ENCODE measurements around the gene CHCHD6.

Gene CHCHD6

GRCh38 chr3:126954141-126954842 lies 250.3 kb downstream of the CHCHD6 start:
- WGBS, 2 experiments: 89 to 92% methylated on average over 10 of the region's 10 CpGs
- Histone ChIP-seq H3K4me3 (ENCODE audit: insufficient read depth, low read depth, low read length) (no peak overlapping the region), H3K4me1 (ENCODE audit: control insufficient read depth, insufficient read depth, low read length) (no peaks in the 10 kb centered on the region), H3K27ac (ENCODE audit: insufficient read depth, low read depth, low read length, poor library complexity, severe bottlenecking) (no peak overlapping the region), H3K36me3 (ENCODE audit: control insufficient read depth, insufficient read depth, low read length) (no peaks in the 10 kb centered on the region), H3K27me3 (ENCODE audit: control insufficient read depth, insufficient read depth, low read length, poor library complexity, severe bottlenecking) (no peaks in the 10 kb centered on the region), H3K9me3 (ENCODE audit: control insufficient read depth, low read length) (no peaks in the 10 kb centered on the region)

- H3K36me3 ChIP-seq (ENCODE audit: control insufficient read depth, insufficient read depth, low read length): no peaks in the 10 kb centered on the region
- H3K4me3 ChIP-seq (ENCODE audit: insufficient read depth, low read depth, low read length): no peak overlapping the region
- H3K27me3 ChIP-seq (ENCODE audit: control insufficient read depth, insufficient read depth, low read length, poor library complexity, severe bottlenecking): no peaks in the 10 kb centered on the region
- no peaks in the 10 kb centered on the region for H3K9me3 ChIP-seq (ENCODE audit: control insufficient read depth, low read length)
- peaks cover 6% of the 10 kb centered on the region for H3K4me1 ChIP-seq (ENCODE audit: control insufficient read depth, insufficient read depth, low read length)
- H3K27ac ChIP-seq (ENCODE audit: insufficient read depth, low read depth, low read length, poor library complexity, severe bottlenecking): no peak overlapping the region
- 93 to 94% methylated on average over 15 of the region's 15 CpGs for WGBS, 2 experiments
These were observed 251.2 kb downstream of the CHCHD6 start for GRCh38 chr3:126955004-126955790.

- H3K4me1 ChIP-seq (ENCODE audit: control insufficient read depth, insufficient read depth, low read length): peaks cover 16% of the 10 kb centered on the region
- WGBS, 2 experiments: 89 to 90% methylated on average over 7 to 8 of the region's 8 CpGs
- H3K9me3 ChIP-seq (ENCODE audit: control insufficient read depth, low read length): no peaks in the 10 kb centered on the region
- no peak overlapping the region for H3K4me3 ChIP-seq (ENCODE audit: insufficient read depth, low read depth, low read length)
- no peak overlapping the region for H3K27ac ChIP-seq (ENCODE audit: insufficient read depth, low read depth, low read length, poor library complexity, severe bottlenecking)
- H3K27me3 ChIP-seq (ENCODE audit: control insufficient read depth, insufficient read depth, low read length, poor library complexity, severe bottlenecking): no peaks in the 10 kb centered on the region
- no peaks in the 10 kb centered on the region for H3K36me3 ChIP-seq (ENCODE audit: control insufficient read depth, insufficient read depth, low read length)
These were observed 252.3 kb downstream of the CHCHD6 start for GRCh38 chr3:126956361-126956760.

- Histone ChIP-seq H3K9me3 (ENCODE audit: control insufficient read depth, low read length) (no peaks in the 10 kb centered on the region), H3K27me3 (ENCODE audit: control insufficient read depth, insufficient read depth, low read length, poor library complexity, severe bottlenecking) (no peaks in the 10 kb centered on the region), H3K4me3 (ENCODE audit: insufficient read depth, low read depth, low read length) (no peak overlapping the region), H3K27ac (ENCODE audit: insufficient read depth, low read depth, low read length, poor library complexity, severe bottlenecking) (no peak overlapping the region), H3K36me3 (ENCODE audit: control insufficient read depth, insufficient read depth, low read length) (no peaks in the 10 kb centered on the region), H3K4me1 (ENCODE audit: control insufficient read depth, insufficient read depth, low read length) (peaks cover 16% of the 10 kb centered on the region)
- WGBS, 2 experiments: 89 to 90% methylated on average over 23 of the region's 23 CpGs
These were observed 253.0 kb downstream of the CHCHD6 start for GRCh38 chr3:126956866-126957650.

- H3K9me3 ChIP-seq (ENCODE audit: control insufficient read depth, low read length): no peaks in the 10 kb centered on the region
- H3K27me3 ChIP-seq (ENCODE audit: control insufficient read depth, insufficient read depth, low read length, poor library complexity, severe bottlenecking): no peaks in the 10 kb centered on the region
- H3K36me3 ChIP-seq (ENCODE audit: control insufficient read depth, insufficient read depth, low read length): no peaks in the 10 kb centered on the region
- no peak overlapping the region for H3K4me3 ChIP-seq (ENCODE audit: insufficient read depth, low read depth, low read length)
- H3K4me1 ChIP-seq (ENCODE audit: control insufficient read depth, insufficient read depth, low read length): peaks cover 16% of the 10 kb centered on the region
- WGBS, 2 experiments: 93 to 97% methylated on average over 14 of the region's 14 CpGs
- no peak overlapping the region for H3K27ac ChIP-seq (ENCODE audit: insufficient read depth, low read depth, low read length, poor library complexity, severe bottlenecking)
These were observed 254.0 kb downstream of the CHCHD6 start for GRCh38 chr3:126957776-126958637.

- Histone ChIP-seq H3K4me1 (ENCODE audit: control insufficient read depth, insufficient read depth, low read length) (peaks cover 16% of the 10 kb centered on the region), H3K36me3 (ENCODE audit: control insufficient read depth, insufficient read depth, low read length) (no peaks in the 10 kb centered on the region), H3K4me3 (ENCODE audit: insufficient read depth, low read depth, low read length) (no peak overlapping the region), H3K9me3 (ENCODE audit: control insufficient read depth, low read length) (no peaks in the 10 kb centered on the region), H3K27ac (ENCODE audit: insufficient read depth, low read depth, low read length, poor library complexity, severe bottlenecking) (no peak overlapping the region), H3K27me3 (ENCODE audit: control insufficient read depth, insufficient read depth, low read length, poor library complexity, severe bottlenecking) (no peaks in the 10 kb centered on the region)
- 85 to 88% methylated on average over 10 of the region's 10 CpGs for WGBS, 2 experiments
These were observed 254.6 kb downstream of the CHCHD6 start for GRCh38 chr3:126958638-126959085.

GRCh38 chr3:126959136-126959920 lies 255.3 kb downstream of the CHCHD6 start:
- WGBS, 2 experiments: 83 to 85% methylated on average over 10 of the region's 10 CpGs
- Histone ChIP-seq H3K4me3 (ENCODE audit: insufficient read depth, low read depth, low read length) (no peak overlapping the region), H3K27me3 (ENCODE audit: control insufficient read depth, insufficient read depth, low read length, poor library complexity, severe bottlenecking) (no peaks in the 10 kb centered on the region), H3K27ac (ENCODE audit: insufficient read depth, low read depth, low read length, poor library complexity, severe bottlenecking) (no peak overlapping the region), H3K4me1 (ENCODE audit: control insufficient read depth, insufficient read depth, low read length) (peaks cover 16% of the 10 kb centered on the region), H3K36me3 (ENCODE audit: control insufficient read depth, insufficient read depth, low read length) (no peaks in the 10 kb centered on the region), H3K9me3 (ENCODE audit: control insufficient read depth, low read length) (no peaks in the 10 kb centered on the region)

GRCh38 chr3:126959921-126960603 lies 256.0 kb downstream of the CHCHD6 start:
- H3K27ac ChIP-seq (ENCODE audit: insufficient read depth, low read depth, low read length, poor library complexity, severe bottlenecking): no peak overlapping the region
- H3K4me1 ChIP-seq (ENCODE audit: control insufficient read depth, insufficient read depth, low read length): peaks cover 16% of the 10 kb centered on the region

More at GRCh38 chr3:126959921-126960603, 256.0 kb downstream of the CHCHD6 start:
- WGBS, 2 experiments: 55 to 57% methylated on average over 17 of the region's 17 CpGs
- Histone ChIP-seq H3K27me3 (ENCODE audit: control insufficient read depth, insufficient read depth, low read length, poor library complexity, severe bottlenecking) (no peaks in the 10 kb centered on the region), H3K36me3 (ENCODE audit: control insufficient read depth, insufficient read depth, low read length) (no peaks in the 10 kb centered on the region), H3K4me3 (ENCODE audit: insufficient read depth, low read depth, low read length) (no peak overlapping the region), H3K9me3 (ENCODE audit: control insufficient read depth, low read length) (no peaks in the 10 kb centered on the region)

Data from ectodermal cell (in vitro differentiated cells).